OCI-LY1 (cell line): ENCODE results near the gene TRPM4.

ENCODE experiments used
- H2AFZ ChIP-seq: fragments of 200-600 bp; sonication (generic), shearing (Covaris generic); 2 replicates; pipeline ENCODE4 v1.6.0; 2014; ENCODE audit warnings: antibody characterized with exemption, mild to moderate bottlenecking, low read length
- H3F3A ChIP-seq: fragments of 200-600 bp; sonication (generic), shearing (Covaris generic); 2 replicates; pipeline ENCODE4 v1.6.0; 2014; ENCODE audit warnings: mild to moderate bottlenecking, antibody characterized with exemption, low read length, moderate library complexity; ENCODE audit not compliant: insufficient read depth
- H3K27ac ChIP-seq: fragments of 200-600 bp; sonication (generic); 2 replicates; pipeline ENCODE4 v1.5.1; 2014; ENCODE audit warnings: low read length, mixed run types, mild to moderate bottlenecking, low read depth; ENCODE audit not compliant: poor library complexity, severe bottlenecking
- H3K27me3 ChIP-seq: fragments of 200-600 bp; sonication (generic); 2 replicates; pipeline ENCODE4 v1.6.0; 2014; ENCODE audit warnings: antibody characterized with exemption, mild to moderate bottlenecking, low read length, moderate library complexity; ENCODE audit not compliant: insufficient read depth
- H3K36me3 ChIP-seq: fragments of 200-600 bp; sonication (generic); 2 replicates; pipeline ENCODE4 v1.6.1; 2014; ENCODE audit warnings: mild to moderate bottlenecking, antibody characterized with exemption, low read length, moderate library complexity, mixed read lengths; ENCODE audit not compliant: insufficient read depth
- H3K4me1 ChIP-seq: fragments of 200-600 bp; sonication (generic); 2 replicates; pipeline ENCODE4 v1.5.1; 2014; ENCODE audit warnings: mild to moderate bottlenecking, low read length, moderate library complexity; ENCODE audit not compliant: insufficient read depth, severe bottlenecking
- H3K4me2 ChIP-seq: fragments of 200-600 bp; sonication (generic), shearing (Covaris generic); 2 replicates; pipeline ENCODE4 v1.6.1; 2014; ENCODE audit warnings: low read length
- H3K4me3 ChIP-seq: fragments of 200-600 bp; sonication (generic); 2 replicates; pipeline ENCODE4 v1.5.1; 2014; ENCODE audit warnings: low read length, low read depth, mild to moderate bottlenecking, mixed read lengths; ENCODE audit not compliant: poor library complexity, severe bottlenecking
- H3K79me2 ChIP-seq: fragments of 200-600 bp; shearing (Covaris generic); 2 replicates; pipeline ENCODE4 v1.6.1; 2016; ENCODE audit warnings: mixed run types, low read length, mixed read lengths; ENCODE audit not compliant: insufficient read depth
- H3K9ac ChIP-seq: fragments of 200-600 bp; sonication (generic), shearing (Covaris generic); 2 replicates; pipeline ENCODE4 v1.6.1; 2014; ENCODE audit warnings: mild to moderate bottlenecking, low read length, mixed read lengths
- H3K9me2 ChIP-seq: fragments of 200-600 bp; sonication (generic), shearing (Covaris generic); 2 replicates; pipeline ENCODE4 v1.6.1; 2014; ENCODE audit warnings: low read depth, mild to moderate bottlenecking, low read length, mixed read lengths
- H3K9me3 ChIP-seq: fragments of 200-600 bp; shearing (Covaris generic); 2 replicates; pipeline ENCODE4 v1.6.1; 2014; ENCODE audit warnings: low read length, mixed read lengths
- H4K20me1 ChIP-seq: fragments of 200-600 bp; sonication (generic), shearing (Covaris generic); 2 replicates; pipeline ENCODE4 v1.6.0; 2016; ENCODE audit warnings: mild to moderate bottlenecking, low read length; ENCODE audit not compliant: insufficient read depth
- CTCF ChIP-seq: fragments of 200-600 bp; sonication (generic), shearing (Covaris generic); IDR thresholded peaks from 2 replicates; pipeline ENCODE4 v1.5.1; 2017; ENCODE audit warnings: mild to moderate bottlenecking, antibody characterized with exemption, low read length, moderate library complexity, mixed read lengths
- EZH2 ChIP-seq: fragments of 200-600 bp; sonication (generic), shearing (Covaris generic); IDR thresholded peaks from 2 replicates; pipeline ENCODE4 v1.8.0; 2017; ENCODE audit warnings: borderline replicate concordance, mixed run types, mild to moderate bottlenecking, antibody characterized with exemption, low read length, moderate library complexity, mixed read lengths

The TRPM4 gene

GRCh38 chr19:49244256-49244655 is 86.7 kb downstream of the TRPM4 start:
- Histone ChIP-seq H2AFZ (no peak overlapping the region), H3K36me3 (no peaks in the 10 kb centered on the region), H3K9me2 (no peaks in the 10 kb centered on the region), H3F3A (no peaks in the 10 kb centered on the region), H3K4me3 (no peak overlapping the region), H3K27ac (no peak overlapping the region), H3K4me1 (no peaks in the 10 kb centered on the region), H3K79me2 (no peaks in the 10 kb centered on the region), H3K9me3 (no peaks in the 10 kb centered on the region), H4K20me1 (no peaks in the 10 kb centered on the region), H3K27me3 (0 out of 2 replicates have a peak, but pooled peaks cover 5% of the 10 kb centered on the region), H3K9ac (no peak overlapping the region), H3K4me2 (no peak overlapping the region)
- TF ChIP-seq CTCF (no peak), EZH2 (no peak)

GRCh38 chr19:49247676-49248075 is 90.1 kb downstream of the TRPM4 start:
- no peak overlapping the region for H2AFZ ChIP-seq
- H3K9ac ChIP-seq = no peak overlapping the region
- no peak overlapping the region for H3K27ac ChIP-seq
- no peak for TF ChIP-seq CTCF
- no peak for TF ChIP-seq EZH2
- peaks cover 15% of the 10 kb centered on the region; the same call in 1 of the 2 replicates for H3K27me3 ChIP-seq
- H3K4me3 ChIP-seq = no peak overlapping the region
- no peaks in the 10 kb centered on the region for H3K36me3 ChIP-seq
- H3K4me2 ChIP-seq = no peak overlapping the region
- H4K20me1 ChIP-seq = no peaks in the 10 kb centered on the region
- H3K9me2 ChIP-seq = no peaks in the 10 kb centered on the region
- H3K79me2 ChIP-seq = no peaks in the 10 kb centered on the region
- H3F3A ChIP-seq = no peaks in the 10 kb centered on the region
- H3K9me3 ChIP-seq = no peaks in the 10 kb centered on the region
- no peaks in the 10 kb centered on the region for H3K4me1 ChIP-seq

- Histone ChIP-seq H3K9me3 (no peaks in the 10 kb centered on the region), H3K9me2 (no peaks in the 10 kb centered on the region), H4K20me1 (no peaks in the 10 kb centered on the region), H3K79me2 (no peaks in the 10 kb centered on the region), H3K4me3 (no peak overlapping the region), H3K4me2 (no peak overlapping the region), H3K36me3 (no peaks in the 10 kb centered on the region), H3K27ac (no peak overlapping the region), H3K9ac (no peak overlapping the region), H3F3A (no peaks in the 10 kb centered on the region), H3K4me1 (no peaks in the 10 kb centered on the region), H2AFZ (no peak overlapping the region), H3K27me3 (peaks cover 10% of the 10 kb centered on the region; the same call in 1 of the 2 replicates)
- TF ChIP-seq EZH2 (no peak), CTCF (no peak)
Measured at GRCh38 chr19:49249933-49250332, 92.3 kb downstream of the TRPM4 start.
